Stimulated activated naive CD8-positive, alpha-beta T cell treated with anti-CD3 and anti-CD28 coated beads, Interleukin-15, Interleukin-2, amounts not matched to agents 100 ng/mL and 50 ng/mL, for 24 hours (primary cell): ENCODE data around the gene FURIN.
A peak's percentile ranks its signal among the peaks of the same experiment; 100 is the strongest.

Experiments
- H3K27ac Mint-ChIP-seq: one replicate; pipeline ENCODE4 v1.8.0; 2021; ENCODE audit warnings: mild to moderate bottlenecking, mixed read lengths
- H3K27me3 Mint-ChIP-seq: one replicate; pipeline ENCODE4 v1.8.0; 2021; ENCODE audit warnings: mixed read lengths
- H3K36me3 Mint-ChIP-seq: one replicate; pipeline ENCODE4 v1.8.0; 2021; ENCODE audit warnings: low read depth, mixed read lengths
- H3K4me1 Mint-ChIP-seq: one replicate; pipeline ENCODE4 v1.8.0; 2021; ENCODE audit warnings: low read depth, mixed read lengths
- H3K4me3 Mint-ChIP-seq: one replicate; pipeline ENCODE4 v1.8.0; 2021; ENCODE audit warnings: mild to moderate bottlenecking, mixed read lengths
- H3K9me3 Mint-ChIP-seq: one replicate; pipeline ENCODE4 v1.8.0; 2021; ENCODE audit warnings: mixed read lengths

The FURIN gene

DNA sequence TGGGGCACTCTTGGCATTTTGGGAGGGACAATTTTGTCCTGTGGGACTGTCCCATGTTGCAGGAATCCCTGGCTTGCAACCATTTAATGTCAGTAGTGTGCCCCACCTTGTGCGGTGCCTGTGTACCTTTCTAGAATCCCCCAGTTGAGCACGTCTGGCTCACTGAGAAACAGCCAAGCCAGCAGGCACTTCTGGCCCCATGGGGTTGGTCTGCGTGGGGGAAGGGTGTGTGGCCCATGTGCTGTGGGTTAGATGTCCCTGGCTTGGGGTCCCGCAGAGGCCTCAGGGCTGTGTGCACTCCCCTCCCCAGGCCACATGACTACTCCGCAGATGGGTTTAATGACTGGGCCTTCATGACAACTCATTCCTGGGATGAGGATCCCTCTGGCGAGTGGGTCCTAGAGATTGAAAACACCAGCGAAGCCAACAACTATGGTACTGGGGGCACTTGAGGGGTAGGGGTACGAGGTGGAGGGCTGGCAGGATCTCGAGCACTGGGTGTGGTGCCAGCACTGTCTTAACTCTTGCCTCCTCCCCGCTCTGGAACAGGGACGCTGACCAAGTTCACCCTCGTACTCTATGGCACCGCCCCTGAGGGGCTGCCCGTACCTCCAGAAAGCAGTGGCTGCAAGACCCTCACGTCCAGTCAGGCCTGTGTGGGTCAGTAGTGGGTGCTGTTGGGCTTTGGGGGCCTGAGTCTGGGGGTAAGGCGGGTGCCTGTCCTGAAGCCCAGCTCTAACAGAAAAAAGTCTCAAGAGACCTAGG lies 12.2 kb downstream of the FURIN start:
- H3K36me3 Mint-ChIP-seq: peaks cover 41% of the 10 kb centered on the region
- H3K4me3 Mint-ChIP-seq: no peak overlapping the region
- H3K9me3 Mint-ChIP-seq: no peaks in the 10 kb centered on the region
- H3K27me3 Mint-ChIP-seq: no peaks in the 10 kb centered on the region
- H3K27ac Mint-ChIP-seq: no peak overlapping the region
- H3K4me1 Mint-ChIP-seq: peaks cover 7% of the 10 kb centered on the region

DNA sequence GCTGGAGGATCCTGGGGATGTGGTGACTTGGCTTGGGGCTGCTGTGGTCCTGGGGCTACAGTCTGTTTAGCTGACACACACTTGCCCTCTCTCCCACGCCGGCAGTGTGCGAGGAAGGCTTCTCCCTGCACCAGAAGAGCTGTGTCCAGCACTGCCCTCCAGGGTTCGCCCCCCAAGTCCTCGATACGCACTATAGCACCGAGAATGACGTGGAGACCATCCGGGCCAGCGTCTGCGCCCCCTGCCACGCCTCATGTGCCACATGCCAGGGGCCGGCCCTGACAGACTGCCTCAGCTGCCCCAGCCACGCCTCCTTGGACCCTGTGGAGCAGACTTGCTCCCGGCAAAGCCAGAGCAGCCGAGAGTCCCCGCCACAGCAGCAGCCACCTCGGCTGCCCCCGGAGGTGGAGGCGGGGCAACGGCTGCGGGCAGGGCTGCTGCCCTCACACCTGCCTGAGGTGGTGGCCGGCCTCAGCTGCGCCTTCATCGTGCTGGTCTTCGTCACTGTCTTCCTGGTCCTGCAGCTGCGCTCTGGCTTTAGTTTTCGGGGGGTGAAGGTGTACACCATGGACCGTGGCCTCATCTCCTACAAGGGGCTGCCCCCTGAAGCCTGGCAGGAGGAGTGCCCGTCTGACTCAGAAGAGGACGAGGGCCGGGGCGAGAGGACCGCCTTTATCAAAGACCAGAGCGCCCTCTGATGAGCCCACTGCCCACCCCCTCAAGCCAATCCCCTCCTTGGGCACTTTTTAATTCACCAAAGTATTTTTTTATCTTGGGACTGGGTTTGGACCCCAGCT lies 13.0 kb downstream of the FURIN start:
- H3K36me3 Mint-ChIP-seq: peaks cover 33% of the 10 kb centered on the region
- H3K9me3 Mint-ChIP-seq: no peaks in the 10 kb centered on the region
- H3K4me1 Mint-ChIP-seq: peaks cover 15% of the 10 kb centered on the region
- H3K27ac Mint-ChIP-seq: no peak overlapping the region
- H3K27me3 Mint-ChIP-seq: no peaks in the 10 kb centered on the region
- H3K4me3 Mint-ChIP-seq: no peak overlapping the region

DNA sequence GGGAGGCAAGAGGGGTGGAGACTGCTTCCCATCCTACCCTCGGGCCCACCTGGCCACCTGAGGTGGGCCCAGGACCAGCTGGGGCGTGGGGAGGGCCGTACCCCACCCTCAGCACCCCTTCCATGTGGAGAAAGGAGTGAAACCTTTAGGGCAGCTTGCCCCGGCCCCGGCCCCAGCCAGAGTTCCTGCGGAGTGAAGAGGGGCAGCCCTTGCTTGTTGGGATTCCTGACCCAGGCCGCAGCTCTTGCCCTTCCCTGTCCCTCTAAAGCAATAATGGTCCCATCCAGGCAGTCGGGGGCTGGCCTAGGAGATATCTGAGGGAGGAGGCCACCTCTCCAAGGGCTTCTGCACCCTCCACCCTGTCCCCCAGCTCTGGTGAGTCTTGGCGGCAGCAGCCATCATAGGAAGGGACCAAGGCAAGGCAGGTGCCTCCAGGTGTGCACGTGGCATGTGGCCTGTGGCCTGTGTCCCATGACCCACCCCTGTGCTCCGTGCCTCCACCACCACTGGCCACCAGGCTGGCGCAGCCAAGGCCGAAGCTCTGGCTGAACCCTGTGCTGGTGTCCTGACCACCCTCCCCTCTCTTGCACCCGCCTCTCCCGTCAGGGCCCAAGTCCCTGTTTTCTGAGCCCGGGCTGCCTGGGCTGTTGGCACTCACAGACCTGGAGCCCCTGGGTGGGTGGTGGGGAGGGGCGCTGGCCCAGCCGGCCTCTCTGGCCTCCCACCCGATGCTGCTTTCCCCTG lies 13.8 kb downstream of the FURIN start:
- Mint-ChIP-seq H3K36me3 (peaks cover 26% of the 10 kb centered on the region), H3K27ac (no peak overlapping the region), H3K4me3 (no peak overlapping the region), H3K4me1 (peaks cover 15% of the 10 kb centered on the region), H3K27me3 (no peaks in the 10 kb centered on the region), H3K9me3 (no peaks in the 10 kb centered on the region)

DNA sequence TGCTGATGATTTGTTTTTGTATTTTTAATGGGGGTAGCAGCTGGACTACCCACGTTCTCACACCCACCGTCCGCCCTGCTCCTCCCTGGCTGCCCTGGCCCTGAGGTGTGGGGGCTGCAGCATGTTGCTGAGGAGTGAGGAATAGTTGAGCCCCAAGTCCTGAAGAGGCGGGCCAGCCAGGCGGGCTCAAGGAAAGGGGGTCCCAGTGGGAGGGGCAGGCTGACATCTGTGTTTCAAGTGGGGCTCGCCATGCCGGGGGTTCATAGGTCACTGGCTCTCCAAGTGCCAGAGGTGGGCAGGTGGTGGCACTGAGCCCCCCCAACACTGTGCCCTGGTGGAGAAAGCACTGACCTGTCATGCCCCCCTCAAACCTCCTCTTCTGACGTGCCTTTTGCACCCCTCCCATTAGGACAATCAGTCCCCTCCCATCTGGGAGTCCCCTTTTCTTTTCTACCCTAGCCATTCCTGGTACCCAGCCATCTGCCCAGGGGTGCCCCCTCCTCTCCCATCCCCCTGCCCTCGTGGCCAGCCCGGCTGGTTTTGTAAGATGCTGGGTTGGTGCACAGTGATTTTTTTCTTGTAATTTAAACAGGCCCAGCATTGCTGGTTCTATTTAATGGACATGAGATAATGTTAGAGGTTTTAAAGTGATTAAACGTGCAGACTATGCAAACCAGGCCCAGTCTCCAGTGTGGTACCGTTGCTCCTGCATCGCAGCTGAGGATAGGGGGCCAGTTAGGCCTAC lies 14.6 kb downstream of the FURIN start:
- Mint-ChIP-seq H3K4me1 (peaks cover 15% of the 10 kb centered on the region), H3K4me3 (no peak overlapping the region), H3K36me3 (peaks cover 18% of the 10 kb centered on the region), H3K27me3 (no peaks in the 10 kb centered on the region), H3K27ac (peak overlapping the region; percentile 40), H3K9me3 (no peaks in the 10 kb centered on the region)

DNA sequence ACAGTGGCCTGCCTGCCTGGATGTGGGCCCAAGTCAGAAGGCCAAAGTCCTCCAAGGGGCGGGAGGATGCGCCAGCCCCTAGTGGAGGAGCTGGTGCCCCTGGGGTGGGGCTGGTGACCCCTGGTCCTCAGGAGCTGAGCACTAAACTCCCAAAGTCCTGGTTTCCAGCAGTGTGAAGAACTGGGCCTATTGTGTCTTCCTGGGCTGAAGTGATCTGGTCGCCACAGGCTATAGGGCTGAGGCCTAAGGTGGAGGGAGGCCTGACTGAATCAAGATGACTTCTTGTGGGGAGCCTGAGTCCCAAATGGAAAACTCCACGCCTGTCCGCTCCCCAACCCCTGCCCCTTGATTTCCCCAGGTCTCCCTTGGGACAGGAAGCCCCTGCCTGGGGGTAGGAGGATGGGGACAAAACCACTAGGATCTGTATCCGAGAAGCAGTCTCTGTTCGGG lies 15.2 kb downstream of the FURIN start:
- Mint-ChIP-seq H3K4me1 (peaks cover 15% of the 10 kb centered on the region), H3K9me3 (no peaks in the 10 kb centered on the region), H3K27ac (peak overlapping the region; percentile 40), H3K36me3 (peaks cover 12% of the 10 kb centered on the region), H3K4me3 (peak overlapping the region; percentile 10), H3K27me3 (no peaks in the 10 kb centered on the region)

DNA sequence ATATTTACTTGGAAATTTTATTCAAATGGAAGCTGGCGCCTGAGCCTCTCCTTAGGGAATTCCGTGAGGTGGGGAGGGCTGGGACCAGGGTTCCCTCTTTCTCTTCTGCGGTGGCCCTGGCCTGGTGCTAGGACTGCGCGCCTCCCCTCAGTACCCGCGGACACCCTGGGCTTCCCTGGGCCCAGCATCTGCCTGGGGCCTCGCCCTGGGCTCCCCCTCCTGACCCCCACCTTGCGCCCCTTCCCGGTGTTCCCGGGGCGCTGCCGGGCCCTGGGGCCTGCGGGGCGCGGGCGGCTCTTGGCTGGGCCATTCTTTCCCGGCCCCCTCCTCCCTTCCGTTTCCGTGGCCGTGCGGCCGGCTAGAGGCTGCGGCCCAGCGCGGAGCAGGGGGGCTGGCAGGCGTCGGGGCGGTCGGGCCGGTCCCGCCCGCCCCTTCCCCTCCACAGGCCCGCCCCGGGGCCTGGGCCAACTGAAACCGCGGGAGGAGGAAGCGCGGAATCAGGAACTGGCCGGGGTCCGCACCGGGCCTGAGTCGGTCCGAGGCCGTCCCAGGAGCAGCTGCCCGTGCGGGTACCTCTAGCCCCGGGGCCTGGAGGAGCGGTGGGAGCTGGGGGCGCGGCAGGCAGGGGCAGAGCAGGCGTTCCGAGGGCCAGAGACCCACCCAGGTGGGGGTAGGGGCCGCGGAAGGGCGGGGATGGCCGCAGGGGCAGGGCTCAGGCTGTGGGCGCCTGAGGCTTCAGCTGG lies 15.8 kb downstream of the FURIN start, which contains the start of gene FES:
TSS of gene FES (plus strand) at position 529 of the 743 bp plus-strand sequence. CDS start 542 bp downstream, outside the sequence.
- peak within 1 kb of the TSS; percentile 49 for H3K4me3 Mint-ChIP-seq
- peak within 1 kb of the TSS; percentile 40 for H3K27ac Mint-ChIP-seq
- H3K36me3 Mint-ChIP-seq: peaks cover 6% of the 10 kb centered on the region
- H3K27me3 Mint-ChIP-seq: no peaks in the 10 kb centered on the region
- H3K4me1 Mint-ChIP-seq: peaks cover 15% of the 10 kb centered on the region
- no peaks in the 10 kb centered on the region for H3K9me3 Mint-ChIP-seq

DNA sequence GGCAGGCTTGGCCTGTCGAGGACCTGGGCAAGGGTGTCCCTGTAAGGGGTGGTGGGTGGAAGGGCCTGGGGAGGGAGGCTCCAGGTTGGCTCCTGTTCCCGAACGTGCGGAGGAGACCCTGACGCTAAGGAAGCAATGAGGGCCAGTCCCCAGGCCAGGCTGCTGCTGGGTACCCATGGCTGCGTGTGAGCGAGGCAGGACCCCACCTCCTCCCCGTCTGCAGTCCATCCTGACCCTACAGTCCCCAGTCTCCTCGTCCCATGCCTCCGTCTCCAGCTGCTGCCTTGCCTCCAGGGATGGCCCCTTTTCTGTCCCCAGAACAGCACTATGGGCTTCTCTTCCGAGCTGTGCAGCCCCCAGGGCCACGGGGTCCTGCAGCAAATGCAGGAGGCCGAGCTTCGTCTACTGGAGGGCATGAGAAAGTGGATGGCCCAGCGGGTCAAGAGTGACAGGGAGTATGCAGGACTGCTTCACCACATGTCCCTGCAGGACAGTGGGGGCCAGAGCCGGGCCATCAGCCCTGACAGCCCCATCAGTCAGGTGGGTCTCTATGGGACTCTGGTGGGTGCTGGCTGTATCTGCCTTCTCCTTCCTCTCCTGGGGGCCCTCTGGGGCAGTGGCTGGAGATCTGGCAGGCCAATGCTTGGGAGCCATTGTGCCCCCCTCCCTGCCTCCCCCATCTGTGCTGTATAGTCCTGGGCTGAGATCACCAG lies 16.5 kb downstream of the FURIN start:
- H3K4me3 Mint-ChIP-seq: peak overlapping the region; percentile 49
- no peaks in the 10 kb centered on the region for H3K9me3 Mint-ChIP-seq

DNA sequence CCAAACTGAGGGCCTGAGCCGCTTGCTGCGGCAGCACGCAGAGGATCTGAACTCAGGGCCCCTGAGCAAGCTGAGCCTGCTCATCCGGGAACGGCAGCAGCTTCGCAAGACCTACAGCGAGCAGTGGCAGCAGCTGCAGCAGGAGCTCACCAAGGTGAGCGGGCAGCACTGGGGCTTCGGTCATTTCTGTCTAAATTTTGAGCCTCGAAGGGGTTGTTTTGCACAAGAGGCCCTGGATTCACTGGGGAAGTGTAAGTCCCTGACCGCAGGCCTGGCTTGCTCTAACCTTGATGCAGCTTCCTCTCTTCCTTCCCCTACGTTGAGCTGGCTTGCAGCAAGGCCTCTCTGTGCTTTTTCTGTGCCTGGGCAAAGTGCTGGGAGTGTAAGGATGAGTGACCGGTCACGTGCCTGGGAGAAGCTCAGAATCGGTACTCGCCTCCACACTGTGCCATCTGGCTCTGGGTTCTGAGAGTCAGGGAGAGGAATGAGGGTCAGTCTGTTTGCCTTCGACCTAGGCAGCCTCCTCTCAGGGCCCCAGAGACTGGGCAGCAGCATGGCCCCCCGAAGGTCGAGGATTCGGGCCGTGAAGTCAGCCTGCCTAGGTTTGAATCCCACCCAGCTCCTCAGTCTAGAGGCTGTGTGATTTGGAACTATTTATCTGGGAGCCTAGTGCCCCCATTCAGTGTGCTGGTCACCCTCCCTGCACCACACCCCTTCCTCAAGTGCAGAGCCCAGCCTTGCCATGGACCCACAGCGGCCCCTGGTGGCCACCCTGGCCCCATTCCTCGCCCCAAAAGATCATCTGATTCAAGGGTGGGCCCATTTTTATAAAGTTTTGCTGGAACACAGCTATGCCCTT lies 17.3 kb downstream of the FURIN start:
- Mint-ChIP-seq H3K27ac (no peak overlapping the region), H3K4me3 (peak overlapping the region; percentile 49), H3K4me1 (peaks cover 15% of the 10 kb centered on the region), H3K36me3 (no peaks in the 10 kb centered on the region), H3K27me3 (no peaks in the 10 kb centered on the region), H3K9me3 (no peaks in the 10 kb centered on the region)

More for the DNA sequence above, 16.5 kb downstream of the FURIN start:
- Mint-ChIP-seq H3K4me1 (peaks cover 15% of the 10 kb centered on the region), H3K27ac (peak overlapping the region; percentile 14), H3K36me3 (no peaks in the 10 kb centered on the region), H3K27me3 (no peaks in the 10 kb centered on the region)

DNA sequence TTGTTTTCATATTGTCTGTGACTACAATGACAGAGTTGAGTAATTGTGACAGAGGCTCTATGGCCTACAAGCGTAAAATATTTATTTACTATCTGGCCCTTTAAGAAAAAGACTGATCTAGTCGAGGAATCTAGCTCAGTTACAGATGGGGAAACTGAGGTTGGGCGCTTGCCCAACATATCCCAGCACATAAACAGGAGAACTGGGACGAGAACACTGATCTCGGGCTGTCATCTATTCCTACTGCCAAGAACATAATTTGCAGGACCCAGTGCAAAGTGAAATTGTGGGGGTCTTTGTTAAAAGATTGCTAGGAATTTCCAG lies 17.9 kb downstream of the FURIN start:
- Mint-ChIP-seq H3K27ac (no peak overlapping the region), H3K4me3 (no peak overlapping the region), H3K4me1 (peaks cover 15% of the 10 kb centered on the region), H3K27me3 (no peaks in the 10 kb centered on the region), H3K9me3 (no peaks in the 10 kb centered on the region), H3K36me3 (no peaks in the 10 kb centered on the region)

DNA sequence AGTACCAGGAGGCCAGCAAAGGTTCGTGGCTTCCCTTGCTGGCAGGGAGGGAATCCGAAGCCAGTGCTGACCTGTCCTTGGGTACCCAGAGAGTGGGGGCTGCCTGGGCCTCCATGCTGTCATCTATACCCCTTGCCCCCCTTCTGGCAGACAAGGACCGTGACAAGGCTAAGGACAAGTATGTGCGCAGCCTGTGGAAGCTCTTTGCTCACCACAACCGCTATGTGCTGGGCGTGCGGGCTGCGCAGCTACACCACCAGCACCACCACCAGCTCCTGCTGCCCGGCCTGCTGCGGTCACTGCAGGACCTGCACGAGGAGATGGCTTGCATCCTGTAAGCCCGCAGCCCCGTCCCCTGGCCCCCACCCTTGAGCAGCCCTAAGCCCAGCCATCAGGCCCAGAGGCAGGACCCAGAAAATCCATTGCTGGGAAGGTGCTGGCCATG lies 18.7 kb downstream of the FURIN start:
- no peaks in the 10 kb centered on the region for H3K36me3 Mint-ChIP-seq
- no peak overlapping the region for H3K4me3 Mint-ChIP-seq
- H3K4me1 Mint-ChIP-seq: peaks cover 15% of the 10 kb centered on the region
- H3K9me3 Mint-ChIP-seq: no peaks in the 10 kb centered on the region
- no peak overlapping the region for H3K27ac Mint-ChIP-seq
- H3K27me3 Mint-ChIP-seq: no peaks in the 10 kb centered on the region

DNA sequence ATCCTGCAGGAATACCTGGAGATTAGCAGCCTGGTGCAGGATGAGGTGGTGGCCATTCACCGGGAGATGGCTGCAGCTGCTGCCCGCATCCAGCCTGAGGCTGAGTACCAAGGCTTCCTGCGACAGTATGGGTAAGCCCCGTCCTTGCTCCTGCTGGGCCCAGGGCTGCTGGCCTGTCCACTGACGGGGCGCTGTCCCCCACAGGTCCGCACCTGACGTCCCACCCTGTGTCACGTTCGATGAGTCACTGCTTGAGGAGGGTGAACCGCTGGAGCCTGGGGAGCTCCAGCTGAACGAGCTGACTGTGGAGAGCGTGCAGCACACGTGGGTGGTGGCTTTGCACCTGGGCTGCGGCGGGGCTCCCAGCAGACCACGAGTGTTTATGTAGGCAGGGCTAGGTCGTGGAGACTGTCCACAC lies 20.9 kb downstream of the FURIN start:
- Mint-ChIP-seq H3K4me1 (peaks cover 15% of the 10 kb centered on the region), H3K27me3 (no peaks in the 10 kb centered on the region), H3K4me3 (no peak overlapping the region), H3K9me3 (no peaks in the 10 kb centered on the region), H3K36me3 (no peaks in the 10 kb centered on the region), H3K27ac (no peak overlapping the region)

DNA sequence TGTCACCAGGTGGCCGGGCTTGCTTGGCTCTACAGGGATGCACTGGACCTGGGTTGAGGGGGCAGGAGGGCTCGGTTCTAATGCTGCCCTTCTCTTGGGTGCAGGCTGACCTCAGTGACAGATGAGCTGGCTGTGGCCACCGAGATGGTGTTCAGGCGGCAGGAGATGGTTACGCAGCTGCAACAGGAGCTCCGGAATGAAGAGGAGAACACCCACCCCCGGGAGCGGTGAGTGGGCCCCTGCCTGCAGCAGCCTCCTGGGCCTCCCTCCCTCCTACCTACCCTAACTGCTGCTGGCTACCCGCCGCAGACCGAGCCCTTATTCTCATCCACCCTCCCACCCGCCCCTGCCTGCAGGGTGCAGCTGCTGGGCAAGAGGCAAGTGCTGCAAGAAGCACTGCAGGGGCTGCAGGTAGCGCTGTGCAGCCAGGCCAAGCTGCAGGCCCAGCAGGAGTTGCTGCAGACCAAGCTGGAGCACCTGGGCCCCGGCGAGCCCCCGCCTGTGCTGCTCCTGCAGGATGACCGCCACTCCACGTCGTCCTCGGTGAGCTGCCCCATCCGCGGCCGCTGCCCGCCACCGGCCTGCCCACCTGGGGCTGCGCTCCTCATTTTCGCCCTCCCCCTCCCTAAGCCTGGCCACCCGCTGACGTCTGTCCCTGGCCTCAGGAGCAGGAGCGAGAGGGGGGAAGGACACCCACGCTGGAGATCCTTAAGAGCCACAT lies 21.5 kb downstream of the FURIN start:
- H3K4me3 Mint-ChIP-seq: no peak overlapping the region
- no peaks in the 10 kb centered on the region for H3K27me3 Mint-ChIP-seq
- H3K9me3 Mint-ChIP-seq: no peaks in the 10 kb centered on the region
- no peaks in the 10 kb centered on the region for H3K36me3 Mint-ChIP-seq
- peaks cover 14% of the 10 kb centered on the region for H3K4me1 Mint-ChIP-seq
- no peak overlapping the region for H3K27ac Mint-ChIP-seq
